UCSD-AML1 (cell line): ENCODE results near the gene SLF1.
A peak's percentile ranks its signal among the peaks of the same experiment; 100 is the strongest.
"Not testable (repeated sequence)": the region's sequence is repeated elsewhere in the genome, so short reads cannot be mapped to it uniquely, and the experiment has no call there.

ENCODE experiments used
- DNase-seq: peaks from one replicate; lab custom pipeline; 2025; ENCODE audit not compliant: unreplicated experiment; lab: John Stamatoyannopoulos, UW

Gene SLF1

DNA sequence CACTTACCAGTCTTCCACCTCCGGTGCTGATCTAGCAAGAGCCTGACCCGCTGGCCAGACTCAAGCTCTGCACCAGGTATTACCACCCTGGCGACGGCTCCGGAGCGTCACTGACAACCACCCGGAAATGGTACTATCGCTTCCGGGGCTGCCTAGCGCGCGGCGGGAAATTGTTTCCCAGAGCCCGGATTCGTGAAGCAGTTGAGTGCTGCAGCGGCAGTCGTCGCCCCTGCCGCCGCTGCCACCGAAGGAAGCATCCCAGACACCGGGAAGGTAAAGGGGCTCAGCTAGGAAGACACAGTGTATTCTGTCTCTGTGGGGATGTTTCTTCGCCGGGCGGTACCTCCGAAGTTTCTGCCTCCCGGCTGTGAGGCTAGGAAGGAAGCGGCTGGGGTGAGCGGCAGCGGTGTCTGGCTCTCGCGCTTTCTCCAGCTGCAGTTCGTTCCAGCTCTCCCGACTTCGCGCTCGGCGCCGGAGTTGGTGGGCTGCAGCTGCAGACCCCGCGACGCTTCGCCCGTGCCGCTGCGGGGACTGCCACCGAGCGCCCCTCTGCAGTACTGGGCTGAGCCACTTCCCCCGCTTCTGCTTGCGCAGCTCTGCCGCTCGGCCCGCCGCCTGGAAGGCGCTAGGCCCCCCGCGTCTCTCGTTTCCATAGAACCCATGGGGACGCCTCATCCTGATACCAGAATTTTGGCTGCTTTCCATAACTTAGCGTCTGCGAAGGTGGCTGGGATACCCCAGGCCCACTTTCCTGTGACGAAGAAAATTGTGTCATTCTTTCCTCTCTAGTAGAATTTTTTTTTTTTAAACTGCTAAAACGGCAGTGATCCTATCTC lies at the start of gene SLF1, which contains the start of gene KIAA0825:
Gene SLF1 (plus strand): TSS at position 177 of the 836 bp plus-strand sequence. CDS start 10,142 bp downstream, outside the sequence.
Gene KIAA0825 (minus strand): TSS at position 112 of the 836 bp plus-strand sequence. CDS start 81,478 bp downstream, outside the sequence.
- peak; percentile 86 for DNase-seq

DNA sequence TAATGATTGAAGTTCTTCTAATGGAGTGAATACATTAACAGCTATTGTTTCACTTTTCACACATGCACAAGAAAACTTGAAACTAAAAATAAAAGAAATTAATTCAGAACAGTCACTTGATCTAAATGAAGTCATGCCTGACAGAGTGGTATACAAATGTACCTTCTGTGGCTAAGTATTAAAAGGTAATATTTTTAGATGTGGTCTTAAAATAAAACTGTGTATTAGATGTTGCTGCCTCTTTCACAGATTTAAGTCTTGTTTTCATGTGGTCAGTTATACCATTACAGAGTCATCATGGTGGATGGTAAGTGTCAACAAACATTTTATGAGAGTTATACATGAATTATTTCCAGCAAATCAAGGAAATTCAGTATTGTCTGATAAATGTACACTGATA lies 47.1 kb upstream of the SLF1 start:
- DNase-seq, result no peak

GRCh38 chr5:94573349-94573748 lies 45.1 kb upstream of the SLF1 start:
- not testable (repeated sequence) for DNase-seq

GRCh38 chr5:94575196-94575595 lies 43.3 kb upstream of the SLF1 start:
- DNase-seq, result no peak

DNA sequence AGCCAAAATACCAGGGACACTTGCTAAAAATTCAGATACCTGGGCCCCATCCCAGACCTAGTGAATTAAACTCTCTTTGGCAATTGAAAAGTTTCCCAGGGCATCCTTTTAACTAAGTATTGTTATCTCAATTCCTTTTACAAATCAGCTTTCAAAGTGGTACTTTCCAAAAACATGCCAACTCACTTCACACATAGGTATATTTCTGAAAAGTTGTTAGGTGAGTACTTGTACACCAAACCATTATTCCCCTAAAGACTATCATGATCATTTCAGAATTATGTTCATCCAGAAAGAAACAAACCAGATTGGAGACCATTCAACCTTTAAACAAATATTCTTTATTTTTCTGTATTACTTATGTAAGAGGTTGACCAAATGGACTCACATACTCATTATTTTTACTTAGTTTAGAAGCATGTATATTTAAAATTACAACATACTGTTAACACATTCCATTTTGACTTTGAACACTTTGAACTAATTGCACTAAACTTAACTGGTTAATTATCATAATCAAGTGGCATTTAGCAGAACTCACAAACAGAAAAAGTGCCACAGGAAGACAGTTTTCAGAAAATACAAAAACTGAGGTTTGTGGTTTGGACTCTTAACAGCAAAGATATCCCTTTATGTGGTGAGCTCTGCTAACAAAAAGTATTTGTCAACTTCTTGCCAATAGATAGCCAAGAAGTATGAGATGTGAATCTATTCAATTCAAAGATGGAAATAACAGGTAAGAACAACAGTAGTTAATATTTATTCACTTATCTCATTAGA lies 40.8 kb upstream of the SLF1 start:
- DNase-seq, result no peak

DNA sequence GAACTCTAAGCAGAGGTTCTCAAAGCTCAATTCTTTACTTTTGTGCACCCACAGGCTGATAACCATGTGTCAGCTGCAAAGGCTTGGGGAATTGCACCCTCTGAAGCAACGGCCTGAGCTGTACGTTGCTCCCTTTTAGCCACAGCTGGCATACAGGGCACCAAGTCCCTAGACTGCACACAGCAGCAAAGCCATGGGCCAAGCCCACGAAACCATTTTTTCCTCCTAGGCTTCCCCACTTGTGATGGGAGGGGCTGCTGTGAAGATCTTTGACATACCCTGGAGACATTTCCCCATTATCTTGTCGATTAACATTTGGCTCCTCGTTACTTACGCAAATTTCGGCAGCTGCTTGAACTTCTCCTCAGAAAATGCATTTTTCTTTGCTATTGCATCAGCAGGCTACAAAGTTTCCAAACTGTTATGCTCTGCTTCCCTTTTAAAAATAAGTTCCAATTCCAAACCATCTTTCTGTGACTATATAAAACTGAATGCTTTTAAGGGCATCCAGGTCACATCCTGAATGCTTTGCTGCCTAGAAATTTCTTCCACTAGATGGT lies 23.1 kb upstream of the SLF1 start:
- no peak for DNase-seq

- DNase-seq, result no peak
Observed at GRCh38 chr5:94613583-94613982, 4.9 kb upstream of the SLF1 start.

GRCh38 chr5:94614156-94614805 lies 4.2 kb upstream of the SLF1 start:
- DNase-seq, result no peak

DNA sequence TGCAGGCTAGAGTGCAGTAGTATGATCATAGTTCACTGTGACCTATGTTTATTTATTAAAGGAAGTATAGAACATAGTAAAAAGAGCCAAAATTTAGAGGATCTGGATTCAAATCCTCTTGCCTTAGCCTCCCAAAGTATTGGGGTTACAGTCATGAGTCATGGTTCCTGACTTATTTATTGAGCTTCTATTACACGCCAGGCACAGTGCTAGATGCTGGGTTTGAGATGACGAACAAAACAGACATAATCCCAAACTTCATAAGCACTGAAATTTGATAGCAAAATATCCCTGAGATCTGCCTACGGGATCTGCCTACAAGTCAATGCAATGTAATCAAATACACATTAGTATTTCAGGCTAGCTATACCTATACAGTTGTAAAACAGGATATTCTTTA lies 2.6 kb upstream of the SLF1 start:
- no peak for DNase-seq

DNA sequence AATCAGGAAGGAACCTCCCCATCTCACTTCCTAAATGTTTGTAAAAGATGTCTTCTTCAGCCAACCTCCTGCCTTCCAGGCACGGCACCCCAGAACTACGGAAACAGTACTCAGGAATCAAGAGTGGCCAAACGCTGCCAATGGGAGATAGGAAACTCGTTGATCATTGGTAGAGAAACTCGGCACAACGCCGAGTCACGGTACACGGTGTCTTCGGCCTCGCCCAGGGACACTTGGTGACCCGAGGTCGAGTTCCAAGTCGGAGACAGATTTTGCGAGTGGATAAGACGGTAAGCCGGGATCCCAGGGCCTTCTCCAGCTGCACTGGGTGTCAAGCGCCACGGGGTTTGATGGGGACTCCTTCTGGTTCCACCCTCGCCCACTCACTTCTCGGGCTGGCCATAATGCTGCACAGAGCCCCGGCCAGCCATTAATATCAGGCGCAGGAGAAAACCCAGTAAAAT lies 408 bp upstream of the SLF1 start:
- no peak for DNase-seq

GRCh38 chr5:94620256-94620655 lies 1.8 kb downstream of the SLF1 start:
- DNase-seq, result no peak

- DNase-seq, result no peak
Observed at GRCh38 chr5:94621763-94622162, 3.3 kb downstream of the SLF1 start.

DNA sequence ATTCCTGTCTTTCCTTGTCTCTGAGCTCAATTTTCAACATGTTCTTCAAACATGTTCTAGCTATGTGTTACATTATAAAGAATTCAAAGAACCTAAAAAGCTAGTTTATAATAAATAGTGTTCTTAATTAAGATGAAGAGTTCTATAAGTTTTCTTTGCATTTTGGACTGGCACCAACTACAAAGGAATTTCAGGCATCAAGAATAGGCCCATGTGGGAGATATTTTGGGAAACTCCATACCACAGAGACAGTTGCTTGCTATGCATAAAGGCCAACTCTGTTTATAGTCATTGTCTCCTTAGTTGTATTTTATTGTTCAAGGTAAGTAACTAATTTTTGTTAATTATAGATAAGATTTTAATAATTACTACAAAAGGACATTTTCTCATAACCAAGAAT lies 4.5 kb downstream of the SLF1 start:
- DNase-seq, result no peak

GRCh38 chr5:94623877-94624276 lies 5.4 kb downstream of the SLF1 start:
- DNase-seq, result no peak

DNA sequence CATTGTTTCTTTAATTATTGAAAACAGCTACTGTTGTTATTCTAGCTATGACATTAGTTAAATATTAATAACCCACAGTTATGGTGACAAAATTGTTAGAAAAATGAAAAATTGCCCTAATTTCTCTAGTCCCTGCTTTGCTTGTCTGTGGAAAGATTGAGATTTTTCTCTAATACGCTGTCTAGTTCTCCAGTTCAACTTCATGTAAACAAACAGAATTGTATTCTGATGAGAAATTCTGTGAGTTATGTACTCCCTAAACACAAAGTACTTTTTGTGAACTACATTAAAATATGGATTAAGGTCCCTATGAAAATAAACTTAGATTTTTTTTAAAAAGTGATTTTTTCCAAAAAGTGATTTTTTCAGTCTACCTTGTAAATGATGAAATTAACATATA lies 8.7 kb downstream of the SLF1 start:
- no peak for DNase-seq

GRCh38 chr5:94632024-94632423 lies 13.6 kb downstream of the SLF1 start:
- DNase-seq, result no peak

GRCh38 chr5:94640176-94640575 lies 21.7 kb downstream of the SLF1 start:
- DNase-seq, result no peak

GRCh38 chr5:94645053-94645452 lies 26.6 kb downstream of the SLF1 start:
- DNase-seq, result no peak

DNA sequence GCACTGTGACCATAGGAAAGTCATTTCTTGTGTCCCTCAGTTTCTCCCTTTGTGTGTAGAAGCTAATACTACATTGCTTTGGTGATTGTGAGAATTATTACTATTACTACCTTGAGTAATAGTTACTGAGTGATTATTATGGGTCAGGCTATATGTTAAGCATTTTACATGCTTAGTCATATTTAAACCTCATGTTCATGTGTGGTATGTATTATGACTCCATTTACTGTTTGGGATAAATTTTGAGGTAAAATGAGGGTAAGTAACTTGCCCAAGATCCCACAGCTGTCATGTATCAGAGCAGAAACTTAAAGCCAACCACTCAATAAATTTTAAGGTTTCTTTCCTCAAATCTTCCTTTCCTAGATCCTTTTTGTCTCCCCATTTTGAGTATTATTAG lies 28.3 kb downstream of the SLF1 start:
- DNase-seq, result no peak

GRCh38 chr5:94649874-94650273 lies 31.4 kb downstream of the SLF1 start:
- DNase-seq, result no peak

- DNase-seq, result no peak
Observed at GRCh38 chr5:94658272-94658671, 39.8 kb downstream of the SLF1 start.
